ENCODE measurements around the gene POLH. TPM values are rescaled to one million over a fixed set of nuclear protein-coding genes. Genes with fewer than 3 reads are reported as not detected.

Gene POLH
- total RNA-seq, 1 donor from 2014 or later, result 17.3 TPM

GRCh38 chr6:43636308-43636659, 60.3 kb downstream of the POLH start:
- no peaks in the 10 kb centered on the region for H3K27me3 ChIP-seq (ENCODE audit: control insufficient read depth, insufficient read depth, low read length)
- no peak for DNase-seq (ENCODE audit: low read depth)
- no peaks in the 10 kb centered on the region for H3K36me3 ChIP-seq (ENCODE audit: control insufficient read depth, insufficient read depth, low read length)
- H3K4me3 ChIP-seq (ENCODE audit: low read depth, low read length), result peak overlapping the region; percentile 69
- TF ChIP-seq CTCF (IDR thresholded peaks at IDR 0.05; ENCODE audit: insufficient read depth, low read length, poor library complexity, severe bottlenecking), result no peak

- Histone ChIP-seq H3K36me3 (ENCODE audit: control insufficient read depth, insufficient read depth, low read length) (no peaks in the 10 kb centered on the region), H3K4me3 (ENCODE audit: low read depth, low read length) (no peak overlapping the region), H3K27me3 (ENCODE audit: control insufficient read depth, insufficient read depth, low read length) (no peaks in the 10 kb centered on the region)
- no peak for TF ChIP-seq CTCF (IDR thresholded peaks at IDR 0.05; ENCODE audit: insufficient read depth, low read length, poor library complexity, severe bottlenecking)
- DNase-seq (ENCODE audit: low read depth), result no peak
These were observed 64.2 kb downstream of the POLH start for GRCh38 chr6:43639984-43640800.

- DNase-seq (ENCODE audit: low read depth), result no peak
- H3K4me3 ChIP-seq (ENCODE audit: low read depth, low read length), result peak within 1 kb of the TSS; percentile 48
- no peak for TF ChIP-seq CTCF (IDR thresholded peaks at IDR 0.05; ENCODE audit: insufficient read depth, low read length, poor library complexity, severe bottlenecking)
- no peaks in the 10 kb centered on the region for H3K27me3 ChIP-seq (ENCODE audit: control insufficient read depth, insufficient read depth, low read length)
- no peaks in the 10 kb centered on the region for H3K36me3 ChIP-seq (ENCODE audit: control insufficient read depth, insufficient read depth, low read length)
These were observed 69.1 kb downstream of the POLH start, which contains the start of gene RSPH9 for GRCh38 chr6:43644940-43645612. RSPH9 (plus strand) TSS chr6:43645036; CDS start chr6:43645099, 63 bp downstream.

GRCh38 chr6:43645613-43645964, 69.6 kb downstream of the POLH start:
- Histone ChIP-seq H3K27me3 (ENCODE audit: control insufficient read depth, insufficient read depth, low read length) (no peaks in the 10 kb centered on the region), H3K36me3 (ENCODE audit: control insufficient read depth, insufficient read depth, low read length) (no peaks in the 10 kb centered on the region), H3K4me3 (ENCODE audit: low read depth, low read length) (peak overlapping the region; percentile 48)
- no peak for DNase-seq (ENCODE audit: low read depth)
- TF ChIP-seq CTCF (IDR thresholded peaks at IDR 0.05; ENCODE audit: insufficient read depth, low read length, poor library complexity, severe bottlenecking), result no peak

- Histone ChIP-seq H3K27me3 (ENCODE audit: control insufficient read depth, insufficient read depth, low read length) (no peaks in the 10 kb centered on the region), H3K4me3 (ENCODE audit: low read depth, low read length) (no peak overlapping the region), H3K36me3 (ENCODE audit: control insufficient read depth, insufficient read depth, low read length) (no peaks in the 10 kb centered on the region)
- TF ChIP-seq CTCF (IDR thresholded peaks at IDR 0.05; ENCODE audit: insufficient read depth, low read length, poor library complexity, severe bottlenecking), result no peak
- DNase-seq (ENCODE audit: low read depth), result no peak
These were observed 71.6 kb downstream of the POLH start for GRCh38 chr6:43647613-43648012.

Measured in kidney epithelial cell (primary cell).